ENCODE data around the gene ERG. TPM values are rescaled to one million over a fixed set of nuclear protein-coding genes. Genes with fewer than 3 reads are reported as not detected.

Gene ERG
- total RNA-seq, 1 donor from 2014 or later: under 0.01 TPM

- Histone ChIP-seq H3K4me3 (ENCODE audit: low read depth, low read length) (no peak overlapping the region), H3K36me3 (ENCODE audit: control insufficient read depth, insufficient read depth, low read length) (no peaks in the 10 kb centered on the region), H3K27me3 (ENCODE audit: control insufficient read depth, insufficient read depth, low read length) (no peaks in the 10 kb centered on the region)
- no peak for DNase-seq (ENCODE audit: low read depth)
- TF ChIP-seq CTCF (IDR thresholded peaks at IDR 0.05; ENCODE audit: insufficient read depth, low read length, severe bottlenecking): no peak
- FAIRE-seq: peak; percentile 23
Observed at GRCh38 chr21:38365521-38365920, 132.8 kb downstream of the ERG start.

- FAIRE-seq: no peak
- H3K27me3 ChIP-seq (ENCODE audit: control insufficient read depth, insufficient read depth, low read length): no peaks in the 10 kb centered on the region
- H3K4me3 ChIP-seq (ENCODE audit: low read depth, low read length): no peak overlapping the region
Observed at GRCh38 chr21:38363693-38364092, 134.6 kb downstream of the ERG start.

GRCh38 chr21:38361324-38361723 lies 137.0 kb downstream of the ERG start:
- no peak for TF ChIP-seq CTCF (IDR thresholded peaks at IDR 0.05; ENCODE audit: insufficient read depth, low read length, severe bottlenecking)
- Histone ChIP-seq H3K36me3 (ENCODE audit: control insufficient read depth, insufficient read depth, low read length) (no peaks in the 10 kb centered on the region), H3K4me3 (ENCODE audit: low read depth, low read length) (no peak overlapping the region), H3K27me3 (ENCODE audit: control insufficient read depth, insufficient read depth, low read length) (no peaks in the 10 kb centered on the region)
- DNase-seq (ENCODE audit: low read depth) (no peak), FAIRE-seq (no peak)

More at GRCh38 chr21:38363693-38364092, 134.6 kb downstream of the ERG start:
- no peak for DNase-seq (ENCODE audit: low read depth)
- H3K36me3 ChIP-seq (ENCODE audit: control insufficient read depth, insufficient read depth, low read length): no peaks in the 10 kb centered on the region
- no peak for TF ChIP-seq CTCF (IDR thresholded peaks at IDR 0.05; ENCODE audit: insufficient read depth, low read length, severe bottlenecking)

- Histone ChIP-seq H3K27me3 (ENCODE audit: control insufficient read depth, insufficient read depth, low read length) (no peaks in the 10 kb centered on the region), H3K36me3 (ENCODE audit: control insufficient read depth, insufficient read depth, low read length) (no peaks in the 10 kb centered on the region), H3K4me3 (ENCODE audit: low read depth, low read length) (no peak overlapping the region)
- DNase-seq (ENCODE audit: low read depth) (no peak), FAIRE-seq (peak; percentile 36)
- no peak for TF ChIP-seq CTCF (IDR thresholded peaks at IDR 0.05; ENCODE audit: insufficient read depth, low read length, severe bottlenecking)
Observed at GRCh38 chr21:38359835-38360234, 138.4 kb downstream of the ERG start.

GRCh38 chr21:38359090-38359489 lies 139.2 kb downstream of the ERG start:
- H3K4me3 ChIP-seq (ENCODE audit: low read depth, low read length): no peak overlapping the region
- FAIRE-seq (no peak), DNase-seq (ENCODE audit: low read depth) (no peak)
- no peaks in the 10 kb centered on the region for H3K27me3 ChIP-seq (ENCODE audit: control insufficient read depth, insufficient read depth, low read length)
- no peak for TF ChIP-seq CTCF (IDR thresholded peaks at IDR 0.05; ENCODE audit: insufficient read depth, low read length, severe bottlenecking)
- H3K36me3 ChIP-seq (ENCODE audit: control insufficient read depth, insufficient read depth, low read length): no peaks in the 10 kb centered on the region

GRCh38 chr21:38358666-38359065 lies 139.6 kb downstream of the ERG start:
- FAIRE-seq (no peak), DNase-seq (ENCODE audit: low read depth) (no peak)
- no peaks in the 10 kb centered on the region for H3K27me3 ChIP-seq (ENCODE audit: control insufficient read depth, insufficient read depth, low read length)
- TF ChIP-seq CTCF (IDR thresholded peaks at IDR 0.05; ENCODE audit: insufficient read depth, low read length, severe bottlenecking): no peak
- no peak overlapping the region for H3K4me3 ChIP-seq (ENCODE audit: low read depth, low read length)
- no peaks in the 10 kb centered on the region for H3K36me3 ChIP-seq (ENCODE audit: control insufficient read depth, insufficient read depth, low read length)

Data from bronchial epithelial cell (primary cell).